Endothelial cell of umbilical vein (primary cell): ENCODE measurements around the gene PTPN9. TPM values are rescaled to one million over a fixed set of nuclear protein-coding genes. Genes with fewer than 3 reads are reported as not detected.

Source experiments
- BruUV-seq: library from RNA; stranded (reverse); fragments of 400-500 nt; replicated peaks from 2 replicates; lab custom pipeline; 2021; lab: Mats Ljungman, UMichigan
- CTCF ChIA-PET: fragments of 300-600, 350-600 bp; sonication (Branson Sonifier 250); formaldehyde crosslinking; loops from one replicate; lab custom pipeline; 2021; ENCODE audit warnings: antibody characterized with exemption, inconsistent platforms; lab: Charles Lee
- POLR2A ChIA-PET: fragments of 300-600, 350-600 bp; sonication (Branson Sonifier 250); formaldehyde crosslinking; loops from one replicate; lab custom pipeline; 2021; ENCODE audit warnings: antibody characterized with exemption, inconsistent platforms; lab: Charles Lee
- DNase-seq: peaks from one replicate; pipeline ENCODE4 v3.0.0-alpha.2; 2011; ENCODE audit warnings: low read depth, low spot score
- FAIRE-seq: peaks from 2 replicates; lab custom pipeline; 2011; peaks lifted over from hg19 to GRCh38; lab: Jason Lieb, UNC
- H2AFZ ChIP-seq: 2 replicates; pipeline ENCODE4 v1.6.0; 2012; ENCODE audit warnings: low read depth, low read length, control low read depth, inconsistent platforms
- H3K27ac ChIP-seq: 2 replicates; pipeline ENCODE4 v1.5.1; 2011; ENCODE audit warnings: low read depth, mild to moderate bottlenecking, control low read depth, low read length, moderate library complexity; ENCODE audit not compliant: insufficient read depth
- H3K27me3 ChIP-seq, 2 experiments: 2 replicates each; pipeline versions ENCODE4 v1.6.0 to v1.6.1; 2011; ENCODE audit warnings: low read length in 2 of 2, mixed read lengths in 1 of 2; ENCODE audit not compliant: control insufficient read depth in 2 of 2, insufficient read depth in 2 of 2
- H3K36me3 ChIP-seq, 2 experiments: 2 replicates in 1 of 2; 3 replicates in 1 of 2; pipeline ENCODE4 v1.5.1; 2011; ENCODE audit warnings: low read length in 2 of 2, mild to moderate bottlenecking in 1 of 2, moderate library complexity in 1 of 2; ENCODE audit not compliant: control insufficient read depth in 2 of 2, insufficient read depth in 2 of 2; ENCODE audit errors: extremely low read depth in 1 of 2
- H3K4me1 ChIP-seq: 3 replicates; pipeline ENCODE4 v1.5.1; 2011; ENCODE audit warnings: mild to moderate bottlenecking, low read length; ENCODE audit not compliant: control insufficient read depth, insufficient read depth; ENCODE audit errors: extremely low read depth
- H3K4me2 ChIP-seq: 2 replicates; pipeline ENCODE4 v1.6.1; 2011; ENCODE audit warnings: low read length, control low read depth, mixed read lengths; ENCODE audit not compliant: insufficient read depth
- H3K4me3 ChIP-seq, 3 experiments: fragments of 200-600 bp in 1 of 3; sonication (generic), shearing (Covaris generic) in 1 of 3; replicated peaks in 1 of 3; 2 replicates each; pipeline ENCODE4 v1.5.1; 2011 to 2016; ENCODE audit warnings: control low read depth in 3 of 3, low read length in 3 of 3, mild to moderate bottlenecking in 2 of 3, inconsistent platforms in 1 of 3, low read depth in 1 of 3, moderate library complexity in 1 of 3; ENCODE audit not compliant: insufficient read depth in 1 of 3
- H3K79me2 ChIP-seq: 2 replicates; pipeline ENCODE4 v1.6.0; 2012; ENCODE audit warnings: low read length, inconsistent platforms; ENCODE audit not compliant: control insufficient read depth, insufficient read depth
- H3K9ac ChIP-seq: replicated peaks from 2 replicates; pipeline ENCODE3; 2011; ENCODE audit warnings: low read length, control low read depth; ENCODE audit not compliant: insufficient read depth; ENCODE audit errors: extremely low read depth
- H3K9me1 ChIP-seq: replicated peaks from 3 replicates; pipeline ENCODE4 v1.6.0; 2011; ENCODE audit warnings: mild to moderate bottlenecking, low read length; ENCODE audit not compliant: control insufficient read depth, insufficient read depth; ENCODE audit errors: extremely low read depth
- H3K9me3 ChIP-seq: replicated peaks from 2 replicates; pipeline ENCODE4 v1.5.1; 2012; ENCODE audit warnings: low read length, inconsistent platforms; ENCODE audit not compliant: control insufficient read depth, insufficient read depth
- H4K20me1 ChIP-seq: replicated peaks from 2 replicates; pipeline ENCODE3; 2011; ENCODE audit warnings: mild to moderate bottlenecking, low read length; ENCODE audit not compliant: control insufficient read depth, insufficient read depth; ENCODE audit errors: extremely low read depth
- EZH2 ChIP-seq: IDR thresholded peaks from 2 replicates; pipeline ENCODE4 v1.6.1; 2012; ENCODE audit warnings: borderline replicate concordance, low read depth, mild to moderate bottlenecking, moderate library complexity, low read length, inconsistent platforms; ENCODE audit not compliant: severe bottlenecking
- FOS ChIP-seq: IDR thresholded peaks from 2 replicates; pipeline ENCODE4 v1.6.1; 2011; ENCODE audit warnings: mild to moderate bottlenecking, low read length, moderate library complexity, borderline replicate concordance; ENCODE audit not compliant: insufficient read depth
- GATA2 ChIP-seq: IDR thresholded peaks from 2 replicates; pipeline ENCODE4 v1.7.0; 2011; ENCODE audit warnings: low read depth, mild to moderate bottlenecking, moderate library complexity, mixed read lengths, low read length; ENCODE audit not compliant: insufficient read length, insufficient read depth
- JUN ChIP-seq: IDR thresholded peaks from 2 replicates; pipeline ENCODE4 v1.6.1; 2011; ENCODE audit warnings: borderline replicate concordance, low read depth; ENCODE audit not compliant: insufficient read length, insufficient read depth
- MYC ChIP-seq: IDR thresholded peaks from one replicate; pipeline ENCODE4 v1.6.1; 2011; ENCODE audit warnings: mild to moderate bottlenecking, low read depth, low read length
- POLR2A ChIP-seq: IDR thresholded peaks from 2 replicates; pipeline ENCODE4 v1.6.1; 2012; ENCODE audit warnings: low read depth, mild to moderate bottlenecking, control low read depth, low read length
- POLR2AphosphoS5 ChIP-seq: IDR thresholded peaks from 2 replicates; pipeline ENCODE4 v1.6.1; 2012; ENCODE audit warnings: low read depth, mild to moderate bottlenecking, control low read depth, low read length, moderate library complexity; ENCODE audit not compliant: insufficient read depth
- dilution Hi-C: fragments of 300-500 bp; cut with MboI; formaldehyde crosslinking; loops from one replicate; pipeline ENCODE4 v1.15.0; 2019; ENCODE audit warnings: low sequenced_read_pairs; ENCODE audit not compliant: extremely low pct_ligation_motif_present
- intact Hi-C: fragments of 100-400 bp; cut with micrococcal nuclease; formaldehyde crosslinking; loops from one replicate; pipeline ENCODE4 v1.10.0; 2022
- polyA plus RNA-seq, 4 experiments: library from polyadenylated mRNA; depleted of rRNA in 3 of 4; stranded (reverse) in 3 of 4; unstranded in 1 of 4; fragments of >200 nt; gene quantifications; 2 replicates each; pipeline versions ENCODE4 v1.2.1 to v1.2.3, GENCODE V29; 2011 to 2012; ENCODE audit warnings: missing spikeins in 1 of 4
- total RNA-seq: library from RNA; stranded (reverse); gene quantifications from 2 replicates; pipeline ENCODE4 v1.2.3, GENCODE V29; 2021
- TF ChIP-seq, protein P1 (sequence below): IDR thresholded peaks from 2 replicates; pipeline ENCODE4 v1.6.1; 2011; ENCODE audit not compliant: insufficient read depth, insufficient read length
- TF ChIP-seq, protein P2 (sequence below), 2 donors: IDR thresholded peaks; 1 replicate in 1 of 2; 2 replicates in 1 of 2; pipeline ENCODE4 v1.5.1; 2011; ENCODE audit warnings: low read length in 2 of 2, mild to moderate bottlenecking in 2 of 2, moderate library complexity in 2 of 2, control low read depth in 1 of 2, inconsistent platforms in 1 of 2, low read depth in 1 of 2; ENCODE audit not compliant: insufficient read depth in 1 of 2; ENCODE audit errors: extremely low read depth in 1 of 2

PTPN9 gene
- total and polyA plus RNA-seq, 2 donors (not counting 3 experiments of a cell fraction or from before 2014, with no cell fraction given): 31.4 to 37.2 TPM

DNA sequence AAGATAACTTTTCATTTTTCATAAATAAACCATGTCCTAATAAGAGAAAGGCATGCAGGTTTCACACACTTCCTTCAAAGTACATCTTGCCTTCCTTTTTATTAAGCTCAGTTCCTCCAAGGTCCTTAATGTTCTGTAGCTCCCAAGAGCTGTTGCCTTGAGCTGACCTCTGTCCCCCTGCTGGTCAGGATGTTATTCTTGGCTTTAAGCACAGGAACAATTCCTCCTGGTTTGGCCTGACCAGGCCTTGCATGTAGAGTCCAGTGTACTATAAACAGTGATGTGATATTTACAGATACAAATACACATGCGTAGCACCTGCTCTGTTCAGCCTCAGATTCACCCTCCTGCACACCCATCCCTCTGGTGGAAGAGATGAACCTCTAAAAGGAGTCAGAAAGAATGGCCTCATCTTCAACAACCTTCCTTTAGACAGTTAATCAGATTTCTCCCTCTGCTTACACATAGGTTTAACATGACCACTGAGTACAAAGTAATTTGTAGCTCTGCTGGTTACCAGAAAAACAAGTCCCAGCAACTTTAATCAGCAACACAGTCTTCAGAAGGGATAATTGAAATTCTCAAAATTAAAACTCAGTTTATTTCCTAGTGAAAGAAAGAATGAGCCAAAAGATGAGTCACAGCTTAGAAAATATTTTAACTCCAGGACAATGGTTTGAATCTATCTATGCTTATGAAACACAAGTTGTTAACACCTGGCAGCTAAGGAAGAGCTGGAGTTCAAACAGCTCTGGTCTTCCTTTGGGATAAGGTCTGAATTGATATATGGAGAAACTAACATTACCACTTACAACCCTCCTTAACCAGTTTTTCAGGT is 46.5 kb downstream of the PTPN9 start:
- Histone ChIP-seq H3K4me2 (peak overlapping the region; percentile 68), H3K4me1 (peaks cover 24% of the 10 kb centered on the region), H3K27ac (peak overlapping the region; percentile 27), H3K27me3 (no peaks in the 10 kb centered on the region), H3K9me1 (no peaks in the 10 kb centered on the region), H3K36me3 (no peaks in the 10 kb centered on the region), H3K9me3 (no peaks in the 10 kb centered on the region), H3K79me2 (peaks cover 33% of the 10 kb centered on the region), H3K4me3 (no peak overlapping the region), H3K9ac (no peak overlapping the region), H2AFZ (no peak overlapping the region), H4K20me1 (peaks cover 9% of the 10 kb centered on the region)
- CTCF ChIA-PET: interaction anchor here (0.6 to 2.3 kb wide), 14 partner anchors 10 to 154 kb away, joined by 3 to 13 read pairs (median 4); partner anchors contain the start of gene PTPN9
- dilution Hi-C loops: no loop called here
- POLR2A ChIA-PET: interaction anchor here (0.6 to 0.7 kb wide), 2 partner anchors 101 to 109 kb away, joined by 3 to 5 read pairs; no protein-coding TSS in a partner anchor
- BruUV-seq: no TSS peak
- intact Hi-C loops: loop anchor here (2.0 kb wide), 2 partner anchors 46 to 78 kb away; partner anchors contain the start of gene PTPN9
- TF ChIP-seq, protein P1, sequence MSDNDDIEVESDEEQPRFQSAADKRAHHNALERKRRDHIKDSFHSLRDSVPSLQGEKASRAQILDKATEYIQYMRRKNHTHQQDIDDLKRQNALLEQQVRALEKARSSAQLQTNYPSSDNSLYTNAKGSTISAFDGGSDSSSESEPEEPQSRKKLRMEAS: no peak
- TF ChIP-seq POLR2A (no peak), MYC (no peak), GATA2 (no peak), FOS (peak; percentile 42), JUN (peak; percentile 34), EZH2 (no peak), POLR2AphosphoS5 (peak; percentile 74)
- TF ChIP-seq, protein P2, sequence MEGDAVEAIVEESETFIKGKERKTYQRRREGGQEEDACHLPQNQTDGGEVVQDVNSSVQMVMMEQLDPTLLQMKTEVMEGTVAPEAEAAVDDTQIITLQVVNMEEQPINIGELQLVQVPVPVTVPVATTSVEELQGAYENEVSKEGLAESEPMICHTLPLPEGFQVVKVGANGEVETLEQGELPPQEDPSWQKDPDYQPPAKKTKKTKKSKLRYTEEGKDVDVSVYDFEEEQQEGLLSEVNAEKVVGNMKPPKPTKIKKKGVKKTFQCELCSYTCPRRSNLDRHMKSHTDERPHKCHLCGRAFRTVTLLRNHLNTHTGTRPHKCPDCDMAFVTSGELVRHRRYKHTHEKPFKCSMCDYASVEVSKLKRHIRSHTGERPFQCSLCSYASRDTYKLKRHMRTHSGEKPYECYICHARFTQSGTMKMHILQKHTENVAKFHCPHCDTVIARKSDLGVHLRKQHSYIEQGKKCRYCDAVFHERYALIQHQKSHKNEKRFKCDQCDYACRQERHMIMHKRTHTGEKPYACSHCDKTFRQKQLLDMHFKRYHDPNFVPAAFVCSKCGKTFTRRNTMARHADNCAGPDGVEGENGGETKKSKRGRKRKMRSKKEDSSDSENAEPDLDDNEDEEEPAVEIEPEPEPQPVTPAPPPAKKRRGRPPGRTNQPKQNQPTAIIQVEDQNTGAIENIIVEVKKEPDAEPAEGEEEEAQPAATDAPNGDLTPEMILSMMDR (IDR thresholded peaks at IDR 0.05; ENCODE audit: extremely low read depth in 1 of 2, insufficient read depth in 1 of 2, low read depth in 1 of 2, low read length in 2 of 2): peak; percentile 6 to 26
- peak; percentile 76 for FAIRE-seq
- DNase-seq: peak; percentile 91
